Panc1 (cell line): ENCODE measurements around the gene SOBP. TPM values are rescaled to one million over a fixed set of nuclear protein-coding genes. Genes with fewer than 3 reads are reported as not detected.
A peak's percentile ranks its signal among the peaks of the same experiment; 100 is the strongest.

Experiments
- ATAC-seq: fragments of 200-7000 bp; cut with Tn5 transposase; 2 replicates; pipeline ENCODE4 v1.9.1; 2020; ENCODE audit warnings: mild to moderate bottlenecking, moderate library complexity
- BruUV-seq: library from RNA; stranded (reverse); fragments of 400-500 nt; replicated peaks from 2 replicates; lab custom pipeline; 2021; lab: Mats Ljungman, UMichigan
- CTCF ChIA-PET: fragments of 300-600 bp; sonication (Branson Sonifier 250); formaldehyde crosslinking; loops from one replicate; lab custom pipeline; 2022; ENCODE audit warnings: antibody characterized with exemption; lab: Charles Lee
- POLR2A ChIA-PET: fragments of 300-600 bp; sonication (Branson Sonifier 250); formaldehyde crosslinking; loops from one replicate; lab custom pipeline; 2022; ENCODE audit warnings: antibody characterized with exemption; lab: Charles Lee
- DNase-seq: peaks from one replicate; pipeline ENCODE4 v3.0.0-alpha.2; 2010; ENCODE audit warnings: low read depth, low spot score
- H3K27ac ChIP-seq: 2 replicates; pipeline ENCODE4 v1.5.1; 2011; ENCODE audit warnings: mild to moderate bottlenecking, low read length, inconsistent platforms
- H3K27me3 ChIP-seq: fragments of 200-500 bp; sonication (Bioruptor generic); 2 replicates; pipeline ENCODE4 v1.6.0; 2014; ENCODE audit warnings: low read length, inconsistent platforms; ENCODE audit not compliant: control insufficient read depth, insufficient read depth
- H3K36me3 ChIP-seq: fragments of 200-500 bp; sonication (Bioruptor generic); 2 replicates; pipeline ENCODE4 v1.5.1; 2014; ENCODE audit warnings: inconsistent platforms, mild to moderate bottlenecking, low read length, moderate library complexity; ENCODE audit not compliant: control insufficient read depth, insufficient read depth
- H3K4me1 ChIP-seq: 2 replicates; pipeline ENCODE4 v1.5.1; 2011; ENCODE audit warnings: inconsistent platforms, mild to moderate bottlenecking, low read length, moderate library complexity; ENCODE audit not compliant: control insufficient read depth, insufficient read depth
- H3K4me3 ChIP-seq, 2 experiments: 2 replicates each; pipeline ENCODE4 v1.5.1; 2011 to 2012; ENCODE audit warnings: low read depth in 2 of 2, low read length in 2 of 2, mild to moderate bottlenecking in 2 of 2, inconsistent platforms in 1 of 2, moderate library complexity in 1 of 2
- H3K9me3 ChIP-seq: fragments of 200-500 bp; sonication (Bioruptor generic); 2 replicates; pipeline ENCODE4 v1.5.1; 2014; ENCODE audit warnings: low read depth, mild to moderate bottlenecking, inconsistent platforms, low read length, moderate library complexity; ENCODE audit not compliant: control insufficient read depth, insufficient read depth
- CTCF ChIP-seq: fragments of 450-650 bp; IDR thresholded peaks from 2 replicates; pipeline ENCODE4 v1.5.1; 2017; ENCODE audit warnings: mild to moderate bottlenecking
- POLR2AphosphoS5 ChIP-seq: IDR thresholded peaks from 2 replicates; pipeline ENCODE4 v1.6.1; 2012; ENCODE audit warnings: mild to moderate bottlenecking, low read depth, low read length, moderate library complexity
- SIN3A ChIP-seq: IDR thresholded peaks from 2 replicates; pipeline ENCODE4 v1.6.1; 2012; ENCODE audit warnings: low read depth, mild to moderate bottlenecking, low read length, moderate library complexity, borderline replicate concordance; ENCODE audit not compliant: insufficient read depth
- TCF7L2 ChIP-seq: IDR thresholded peaks from 2 replicates; pipeline ENCODE4 v1.6.1; 2011; ENCODE audit warnings: mild to moderate bottlenecking, low read depth, low read length, inconsistent platforms
- in situ Hi-C: cut with HindIII; loops from 2 replicates; pipeline ENCODE4 v1.10.0; 2016; ENCODE audit warnings: low sequenced_read_pairs, low pct_unique_long_range_greater_than_20kb
- intact Hi-C: fragments of 100-400 bp; cut with micrococcal nuclease; formaldehyde crosslinking; loops from one replicate; pipeline ENCODE4 v1.10.0; 2022; ENCODE audit not compliant: unreplicated experiment
- total RNA-seq: library from RNA; stranded (reverse); gene quantifications from one replicate; pipeline ENCODE4 v1.2.1, GENCODE V29; 2021; ENCODE audit not compliant: unreplicated experiment
- TF ChIP-seq, protein P1 (sequence below), 2 experiments: IDR thresholded peaks; 2 replicates each; pipeline ENCODE4 v1.6.1; 2011 to 2012; ENCODE audit warnings: low read depth in 2 of 2, control low read depth in 1 of 2, low read length in 1 of 2, mild to moderate bottlenecking in 1 of 2, moderate library complexity in 1 of 2; ENCODE audit not compliant: insufficient read depth in 1 of 2

The SOBP gene
- total RNA-seq, 1 experiment from 2014 or later: 9.0 TPM

- peak overlapping the region; percentile 78 to 86 for H3K4me3 ChIP-seq
- peaks cover 6% of the 10 kb centered on the region; the same call in 1 of the 2 replicates for H3K27me3 ChIP-seq
- peak overlapping the region; percentile 63 for H3K27ac ChIP-seq
- ChIA-PET POLR2A (no interaction called here), CTCF (interaction anchor here (0.8 to 1.1 kb wide), 2 partner anchors 29 to 359 kb away, joined by 3 to 4 read pairs; partner anchors contain the start of gene PDSS2)
- H3K4me1 ChIP-seq: peaks cover 27% of the 10 kb centered on the region
- intact Hi-C loops (no loop called here), in situ Hi-C loops (no loop called here)
- H3K9me3 ChIP-seq: no peaks in the 10 kb centered on the region
- no peak for DNase-seq
- no TSS peak for BruUV-seq
- H3K36me3 ChIP-seq: no peaks in the 10 kb centered on the region
- TF ChIP-seq SIN3A (no peak), POLR2AphosphoS5 (no peak), TCF7L2 (no peak), CTCF (no peak)
- TF ChIP-seq, protein P1, sequence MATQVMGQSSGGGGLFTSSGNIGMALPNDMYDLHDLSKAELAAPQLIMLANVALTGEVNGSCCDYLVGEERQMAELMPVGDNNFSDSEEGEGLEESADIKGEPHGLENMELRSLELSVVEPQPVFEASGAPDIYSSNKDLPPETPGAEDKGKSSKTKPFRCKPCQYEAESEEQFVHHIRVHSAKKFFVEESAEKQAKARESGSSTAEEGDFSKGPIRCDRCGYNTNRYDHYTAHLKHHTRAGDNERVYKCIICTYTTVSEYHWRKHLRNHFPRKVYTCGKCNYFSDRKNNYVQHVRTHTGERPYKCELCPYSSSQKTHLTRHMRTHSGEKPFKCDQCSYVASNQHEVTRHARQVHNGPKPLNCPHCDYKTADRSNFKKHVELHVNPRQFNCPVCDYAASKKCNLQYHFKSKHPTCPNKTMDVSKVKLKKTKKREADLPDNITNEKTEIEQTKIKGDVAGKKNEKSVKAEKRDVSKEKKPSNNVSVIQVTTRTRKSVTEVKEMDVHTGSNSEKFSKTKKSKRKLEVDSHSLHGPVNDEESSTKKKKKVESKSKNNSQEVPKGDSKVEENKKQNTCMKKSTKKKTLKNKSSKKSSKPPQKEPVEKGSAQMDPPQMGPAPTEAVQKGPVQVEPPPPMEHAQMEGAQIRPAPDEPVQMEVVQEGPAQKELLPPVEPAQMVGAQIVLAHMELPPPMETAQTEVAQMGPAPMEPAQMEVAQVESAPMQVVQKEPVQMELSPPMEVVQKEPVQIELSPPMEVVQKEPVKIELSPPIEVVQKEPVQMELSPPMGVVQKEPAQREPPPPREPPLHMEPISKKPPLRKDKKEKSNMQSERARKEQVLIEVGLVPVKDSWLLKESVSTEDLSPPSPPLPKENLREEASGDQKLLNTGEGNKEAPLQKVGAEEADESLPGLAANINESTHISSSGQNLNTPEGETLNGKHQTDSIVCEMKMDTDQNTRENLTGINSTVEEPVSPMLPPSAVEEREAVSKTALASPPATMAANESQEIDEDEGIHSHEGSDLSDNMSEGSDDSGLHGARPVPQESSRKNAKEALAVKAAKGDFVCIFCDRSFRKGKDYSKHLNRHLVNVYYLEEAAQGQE (IDR thresholded peaks at IDR 0.05; ENCODE audit: insufficient read depth in 1 of 2, low read depth in 2 of 2, low read length in 1 of 2): no peak
- ATAC-seq: no peak
Observed at GRCh38 chr6:107488174-107488874, 1.6 kb upstream of the SOBP start.

GRCh38 chr6:107488875-107489635 lies 862 bp upstream of the SOBP start:
- CTCF ChIA-PET: interaction anchor here (0.8 to 1.1 kb wide), 2 partner anchors 30 to 358 kb away, joined by 3 to 4 read pairs; partner anchors contain the start of gene PDSS2

More at GRCh38 chr6:107488875-107489635, 862 bp upstream of the SOBP start:
- Histone ChIP-seq H3K4me1 (peaks cover 32% of the 10 kb centered on the region), H3K27me3 (peaks cover 6% of the 10 kb centered on the region; the same call in 1 of the 2 replicates), H3K27ac (peak overlapping the region; percentile 63), H3K9me3 (no peaks in the 10 kb centered on the region), H3K4me3 (peak overlapping the region; percentile 78 to 86), H3K36me3 (no peaks in the 10 kb centered on the region)
- TF ChIP-seq TCF7L2 (0 out of 2 replicates have a peak, but pooled peaks have one; percentile 22), CTCF (no peak), POLR2AphosphoS5 (0 out of 2 replicates have a peak, but pooled peaks have one; percentile 17), SIN3A (0 out of 2 replicates have a peak, but pooled peaks have one; percentile 31)
- TF ChIP-seq, protein P1 (IDR thresholded peaks at IDR 0.05; ENCODE audit: insufficient read depth in 1 of 2, low read depth in 2 of 2, low read length in 1 of 2): no peak
- POLR2A ChIA-PET: interaction anchor here (0.5 kb wide), 1 partner anchor 163 kb away, joined by 3 read pairs; no protein-coding TSS in a partner anchor
- BruUV-seq: no TSS peak
- ATAC-seq (peak; percentile 68), DNase-seq (no peak)
- in situ Hi-C loops: no loop called here
- intact Hi-C loops: no loop called here
